IMR-90 (cell line): ENCODE measurements around the gene SLC25A46.

Experiments
- BHLHE40 ChIP-seq: fragments of 150-350 bp; IDR thresholded peaks from 2 replicates; pipeline ENCODE4 v1.6.1; 2016; ENCODE audit warnings: mild to moderate bottlenecking, low read depth, low read length
- CTCF ChIP-seq: conservative IDR thresholded peaks from 2 replicates; pipeline ENCODE4 v1.5.1; 2012; ENCODE audit warnings: mild to moderate bottlenecking, low read depth, low read length, improper control_type of control experiment
- MAFK ChIP-seq: IDR thresholded peaks from 2 replicates; pipeline ENCODE4 v1.6.1; 2012; ENCODE audit warnings: low read depth, low read length, improper control_type of control experiment
- RCOR1 ChIP-seq: IDR thresholded peaks from 2 replicates; pipeline ENCODE4 v1.6.1; 2012; ENCODE audit warnings: mild to moderate bottlenecking, low read length, improper control_type of control experiment; ENCODE audit not compliant: insufficient replicate concordance

- TF ChIP-seq RCOR1, result no peak
- TF ChIP-seq CTCF, result no peak
- TF ChIP-seq BHLHE40, result no peak
- no peak for TF ChIP-seq MAFK
Measured at GRCh38 chr5:110716247-110717245, 22.3 kb upstream of the SLC25A46 start.
